Measurements from ENCODE around the gene HSP90AA1. TPM values are rescaled to one million over a fixed set of nuclear protein-coding genes. Genes with fewer than 3 reads are reported as not detected.

HSP90AA1 gene
- total and polyA plus RNA-seq, 2 of the 8 experiments (the other 6 are each of a cell fraction or from before 2014, with no cell fraction given) = 339 to 878 TPM

- H3K18ac ChIP-seq (ENCODE audit: extremely low read depth, low read length) = no peak overlapping the region
- H4K8ac ChIP-seq (ENCODE audit: extremely low read depth, insufficient read depth, low read length) = no peak overlapping the region
- no peaks in the 10 kb centered on the region for H3K23me2 ChIP-seq (ENCODE audit: low read depth, low read length)
- H3K23ac ChIP-seq (ENCODE audit: insufficient read length) = no peak overlapping the region
- no peaks in the 10 kb centered on the region for H3K79me2 ChIP-seq (ENCODE audit: control insufficient read depth in 1 of 2, insufficient read depth in 2 of 2, low read length in 2 of 2)
- H3K27ac ChIP-seq (ENCODE audit: low read depth, low read length) = no peak overlapping the region
- 96% methylated on average over 4 of the region's 4 CpGs; no CpG with 5 or more reads in 1 of the 2 experiments for whole genome bisulfite sequencing, 2 experiments (ENCODE audit: extremely low coverage in 1 of 2, insufficient coverage in 1 of 2, insufficient read length in 1 of 2, insufficient replicate concordance in 2 of 2, low coverage in 1 of 2, low lambda C conversion rate in 2 of 2, missing lambda C conversion rate in 1 of 2)
- no peak overlapping the region for H2BK120ac ChIP-seq (replicated peaks; ENCODE audit: low read depth, low read length)
- H2BK20ac ChIP-seq (ENCODE audit: low read length) = no peak overlapping the region
- no peak for FAIRE-seq
- CTCF ChIA-PET (ENCODE audit: partially characterized antibody) = interaction anchor here (1.0 to 1.1 kb wide), 2 partner anchors 21 to 23 kb away, joined by 3 to 4 read pairs; no protein-coding TSS in a partner anchor
- no peak overlapping the region for H2AFZ ChIP-seq (ENCODE audit: low read length)
- peaks cover 4 to 20% (median 10%) of the 10 kb centered on the region in 4 experiments; a peak in 7 of 8 replicates for H3K36me3 ChIP-seq (ENCODE audit: control insufficient read depth in 2 of 4, insufficient read depth in 4 of 4, low read length in 3 of 4)
- POLR2A ChIA-PET (ENCODE audit: partially characterized antibody) = interaction anchor here (1.3 to 5.4 kb wide), 4 partner anchors 12 to 23 kb away, joined by 5 to 39 read pairs (median 6); partner anchors contain the start of gene HSP90AA1
- DNase-seq (ENCODE audit: low read depth in 1 of 2, low spot score in 2 of 2) = no peak
- H3K4me1 ChIP-seq (replicated peaks in 1 of 4; ENCODE audit: control insufficient read depth in 3 of 4, insufficient read depth in 4 of 4, low read length in 3 of 4) = no peaks in the 10 kb centered on the region
- H2AK5ac ChIP-seq (ENCODE audit: low read depth, low read length) = no peak overlapping the region
- no peak overlapping the region for H3K4me3 ChIP-seq (ENCODE audit: extremely low read depth in 1 of 4, insufficient read depth in 2 of 4, low read depth in 3 of 4, low read length in 4 of 4)
- no peak overlapping the region for H3K9ac ChIP-seq (replicated peaks in 1 of 4; ENCODE audit: extremely low read depth in 1 of 4, low read depth in 3 of 4, low read length in 3 of 4)
- H3K56ac ChIP-seq (replicated peaks; ENCODE audit: insufficient read length, low read depth, low read length) = no peak overlapping the region
- H3K14ac ChIP-seq (ENCODE audit: insufficient read length) = no peak overlapping the region
- no peak for TF ChIP-seq CBX8 (IDR thresholded peaks at IDR 0.05; ENCODE audit: borderline replicate concordance, low read depth, low read length)
- TF ChIP-seq POLR2AphosphoS5 (IDR thresholded peaks at IDR 0.05; ENCODE audit: low read depth, low read length) = no peak
- TF ChIP-seq EZH2 (IDR thresholded peaks at IDR 0.05; ENCODE audit: low read depth, low read length, severe bottlenecking) = no peak
- no peak for TF ChIP-seq GABPA (IDR thresholded peaks at IDR 0.05; ENCODE audit: borderline replicate concordance, insufficient read depth, low read length)
- no peak for TF ChIP-seq PHF8 (conservative IDR thresholded peaks at IDR 0.05; ENCODE audit: low read depth, low read length)
- TF ChIP-seq NANOG (IDR thresholded peaks at IDR 0.05; ENCODE audit: insufficient read depth, low read depth, low read length, poor library complexity, severe bottlenecking) = no peak
- no peak for TF ChIP-seq CHD2 (IDR thresholded peaks at IDR 0.05; ENCODE audit: low read length)
- no peak overlapping the region for H4K91ac ChIP-seq (replicated peaks; ENCODE audit: insufficient read length, low read length)
- no peak overlapping the region for H3K4ac ChIP-seq (replicated peaks; ENCODE audit: insufficient read length, low read depth, low read length)
- H3K27me3 ChIP-seq (replicated peaks in 1 of 4; ENCODE audit: control insufficient read depth in 3 of 4, extremely low read depth in 1 of 4, insufficient read depth in 3 of 4, low read length in 3 of 4) = no peaks in the 10 kb centered on the region
- H3K4me2 ChIP-seq (ENCODE audit: insufficient read depth in 1 of 2, low read depth in 2 of 2, low read length in 2 of 2) = no peak overlapping the region
- H4K20me1 ChIP-seq (replicated peaks in 1 of 2; ENCODE audit: control insufficient read depth in 1 of 2, insufficient read depth in 2 of 2, low read length in 2 of 2) = peaks cover 0 to 3% of the 10 kb centered on the region in 2 experiments
- H2BK5ac ChIP-seq (ENCODE audit: low read depth, low read length) = no peak overlapping the region
- H3K9me3 ChIP-seq (ENCODE audit: insufficient read depth in 2 of 2, low read depth in 1 of 2, low read length in 1 of 2) = no peaks in the 10 kb centered on the region
- no peaks in the 10 kb centered on the region for H3K79me1 ChIP-seq (ENCODE audit: low read depth, low read length)
- no peak overlapping the region for H2BK15ac ChIP-seq (ENCODE audit: low read length)
- H2BK12ac ChIP-seq (ENCODE audit: low read depth, low read length) = no peak overlapping the region
- no peak overlapping the region for H4K5ac ChIP-seq (ENCODE audit: insufficient read length, low read depth, low read length)
Measured at GRCh38 chr14:102075155-102075554, 11.7 kb downstream of the HSP90AA1 start.

All from H1 (cell line).